SK-N-SH (cell line): Measurements from ENCODE around the gene PET100. TPM values are rescaled to one million over a fixed set of nuclear protein-coding genes. Genes with fewer than 3 reads are reported as not detected.
A peak's percentile ranks its signal among the peaks of the same experiment; 100 is the strongest.

Experiments used
- CTCF ChIA-PET: fragments of 300-600, 350-600 bp; formaldehyde crosslinking; extraction: SDS; loops from one replicate; lab custom pipeline; 2021; lab: Yijun Ruan, JAX
- POLR2A ChIA-PET: fragments of 350-600 bp; sonication (Branson Sonifier 250); formaldehyde crosslinking; extraction: SDS; loops from one replicate; lab custom pipeline; 2020; ENCODE audit warnings: antibody characterized with exemption, inconsistent platforms; lab: Yijun Ruan, JAX
- DNase-seq: peaks from one replicate; pipeline ENCODE4 v3.0.0; 2012
- H2AFZ ChIP-seq: fragments of 200-600 bp; sonication (generic); 2 replicates; pipeline ENCODE4 v1.8.1; 2016; ENCODE audit warnings: antibody characterized with exemption, mild to moderate bottlenecking, low read depth
- H3F3A ChIP-seq: fragments of 200-600 bp; sonication (generic); replicated peaks from 2 replicates; pipeline ENCODE3; 2016; ENCODE audit warnings: antibody characterized with exemption, mild to moderate bottlenecking; ENCODE audit not compliant: insufficient read depth
- H3K27ac ChIP-seq, 2 experiments: fragments of 200-500 bp in 1 of 2; fragments of 200-600 bp in 1 of 2; sonication (Bioruptor generic) in 1 of 2; sonication (generic), shearing (Covaris generic) in 1 of 2; 2 replicates each; pipeline versions ENCODE4 v1.5.1 to v1.6.1; 2014 to 2016; ENCODE audit warnings: low read depth in 2 of 2, inconsistent platforms in 1 of 2, low read length in 1 of 2, mild to moderate bottlenecking in 1 of 2, mixed read lengths in 1 of 2
- H3K27me3 ChIP-seq: fragments of 200-600 bp; sonication (generic), shearing (Covaris generic); 2 replicates; pipeline ENCODE4 v1.6.1; 2016; ENCODE audit warnings: mixed run types; ENCODE audit not compliant: insufficient read depth
- H3K36me3 ChIP-seq, 2 experiments: fragments of 200-500 bp in 1 of 2; fragments of 200-600 bp in 1 of 2; sonication (Bioruptor generic) in 1 of 2; sonication (generic) in 1 of 2; replicated peaks in 1 of 2; 2 replicates each; pipeline versions ENCODE3 to v1.5.1; 2014 to 2016; ENCODE audit warnings: low read length in 1 of 2, mild to moderate bottlenecking in 1 of 2; ENCODE audit not compliant: insufficient read depth in 2 of 2, control insufficient read depth in 1 of 2
- H3K4me1 ChIP-seq, 2 experiments: fragments of 200-500 bp in 1 of 2; fragments of 200-600 bp in 1 of 2; sonication (Bioruptor generic) in 1 of 2; sonication (generic), shearing (Covaris generic) in 1 of 2; 2 replicates each; pipeline versions ENCODE4 v1.5.1 to v1.6.1; 2014 to 2016; ENCODE audit warnings: low read depth in 1 of 2, low read length in 1 of 2, mixed run types in 1 of 2; ENCODE audit not compliant: insufficient read depth in 2 of 2, control insufficient read depth in 1 of 2
- H3K4me2 ChIP-seq: fragments of 200-600 bp; sonication (generic), shearing (Covaris generic); 2 replicates; pipeline ENCODE4 v1.6.1; 2017; ENCODE audit warnings: mixed run types
- H3K4me3 ChIP-seq, 2 experiments: fragments of 200-500 bp in 1 of 2; fragments of 200-600 bp in 1 of 2; sonication (Bioruptor generic) in 1 of 2; sonication (generic), shearing (Covaris generic) in 1 of 2; 2 replicates each; pipeline versions ENCODE4 v1.5.1 to v1.8.1; 2014 to 2016; ENCODE audit warnings: low read depth in 2 of 2, inconsistent platforms in 1 of 2, low read length in 1 of 2, mild to moderate bottlenecking in 1 of 2, mixed read lengths in 1 of 2, moderate library complexity in 1 of 2
- H3K79me2 ChIP-seq: fragments of 200-600 bp; sonication (generic); 2 replicates; pipeline ENCODE4 v1.8.1; 2017; ENCODE audit warnings: mild to moderate bottlenecking; ENCODE audit not compliant: insufficient read depth
- H3K9ac ChIP-seq: fragments of 200-600 bp; sonication (generic); 2 replicates; pipeline ENCODE4 v1.6.1; 2017; ENCODE audit warnings: mixed run types
- H3K9me2 ChIP-seq: fragments of 200-600 bp; sonication (generic); 2 replicates; pipeline ENCODE4 v1.6.1; 2017; ENCODE audit warnings: mixed run types
- H3K9me3 ChIP-seq: fragments of 200-600 bp; sonication (generic); 2 replicates; pipeline ENCODE4 v1.6.1; 2017; ENCODE audit warnings: mixed run types, mild to moderate bottlenecking, moderate library complexity
- H4K20me1 ChIP-seq: fragments of 200-600 bp; sonication (generic); 2 replicates; pipeline ENCODE4 v1.6.1; 2017; ENCODE audit warnings: mild to moderate bottlenecking, mixed run types; ENCODE audit not compliant: insufficient read depth
- ELF1 ChIP-seq: IDR thresholded peaks from 2 replicates; pipeline ENCODE4 v1.4.0; 2012
- EP300 ChIP-seq, 2 experiments: IDR thresholded peaks; 2 replicates each; pipeline versions ENCODE4 v1.4.0 to v1.6.1; 2012; ENCODE audit warnings: borderline replicate concordance in 1 of 2, low read depth in 1 of 2, low read length in 1 of 2
- FOSL2 ChIP-seq: IDR thresholded peaks from 2 replicates; pipeline ENCODE4 v1.4.0; 2012; ENCODE audit warnings: low read depth, mild to moderate bottlenecking, moderate library complexity, borderline replicate concordance
- FOXJ3 ChIP-seq: sonication (generic); formaldehyde crosslinking; IDR thresholded peaks from 2 replicates; pipeline ENCODE4 v1.5.1; 2020; ENCODE audit warnings: mild to moderate bottlenecking, missing genetic modification reagents
- GATA2 ChIP-seq: sonication (generic); formaldehyde crosslinking; IDR thresholded peaks from 2 replicates; pipeline ENCODE4 v1.5.0; 2020; ENCODE audit warnings: mild to moderate bottlenecking, missing genetic modification reagents
- JUND ChIP-seq: IDR thresholded peaks from 2 replicates; pipeline ENCODE4 v1.4.0; 2012
- MEF2A ChIP-seq: IDR thresholded peaks from 2 replicates; pipeline ENCODE4 v1.4.0; 2012; ENCODE audit warnings: low read depth, borderline replicate concordance
- MXI1 ChIP-seq: IDR thresholded peaks from 2 replicates; pipeline ENCODE4 v1.6.1; 2012; ENCODE audit warnings: mild to moderate bottlenecking, low read depth, low read length, improper control_type of control experiment
- NFIC ChIP-seq: IDR thresholded peaks from 2 replicates; pipeline ENCODE4 v1.4.0; 2012; ENCODE audit warnings: borderline replicate concordance
- NRF1 ChIP-seq: IDR thresholded peaks from 2 replicates; pipeline ENCODE4 v1.6.1; 2012; ENCODE audit warnings: low read depth, mild to moderate bottlenecking, low read length
- POLR2AphosphoS5 ChIP-seq: IDR thresholded peaks from 2 replicates; pipeline ENCODE4 v1.6.1; 2012; ENCODE audit warnings: low read depth, low read length
- RFX5 ChIP-seq: IDR thresholded peaks from 2 replicates; pipeline ENCODE4 v1.6.1; 2012; ENCODE audit warnings: mild to moderate bottlenecking, improper control_type of control experiment, low read length
- SIN3A ChIP-seq: IDR thresholded peaks from 2 replicates; pipeline ENCODE4 v1.6.1; 2012; ENCODE audit warnings: low read depth, mild to moderate bottlenecking, low read length, moderate library complexity, borderline replicate concordance
- TAF1 ChIP-seq: IDR thresholded peaks from 2 replicates; pipeline ENCODE4 v1.6.1; 2012; ENCODE audit warnings: low read depth, mild to moderate bottlenecking, low read length, moderate library complexity, borderline replicate concordance
- TCF12 ChIP-seq: IDR thresholded peaks from 2 replicates; pipeline ENCODE4 v1.4.0; 2012
- TEAD4 ChIP-seq: IDR thresholded peaks from 2 replicates; pipeline ENCODE4 v1.4.0; 2012; ENCODE audit warnings: mild to moderate bottlenecking, borderline replicate concordance; ENCODE audit not compliant: insufficient read depth
- YY1 ChIP-seq: IDR thresholded peaks from 2 replicates; pipeline ENCODE4 v1.4.0; 2012; ENCODE audit warnings: low read depth, mild to moderate bottlenecking
- WGBS: methylation state at CpG from one replicate; pipeline ENCODE4 v1.1.6; 2017; ENCODE audit warnings: low lambda C conversion rate; 5-methylcytosine and 5-hydroxymethylcytosine counted together
- polyA plus RNA-seq, 3 experiments: library from polyadenylated mRNA; depleted of rRNA; stranded (reverse); fragments of >200 nt; gene quantifications; 2 replicates each; pipeline ENCODE4 v1.2.3, GENCODE V29; 2012
- TF ChIP-seq, protein P1 (sequence below): IDR thresholded peaks from 2 replicates; pipeline ENCODE4 v1.4.0; 2012; ENCODE audit warnings: low read depth
- TF ChIP-seq, protein P2 (sequence below): IDR thresholded peaks from 2 replicates; pipeline ENCODE4; 2012
- TF ChIP-seq, protein P3 (sequence below): fragments of 150-350 bp; IDR thresholded peaks from 2 replicates; pipeline ENCODE4 v1.6.1; 2016; ENCODE audit warnings: mild to moderate bottlenecking, low read depth, low read length
- TF ChIP-seq, protein P4 (sequence below): IDR thresholded peaks from 2 replicates; pipeline ENCODE4 v1.4.0; 2012; ENCODE audit warnings: low read depth, borderline replicate concordance

The PET100 gene
- polyA plus RNA-seq, 1 of the 3 experiments (the other 2 are of a cell fraction), result 48.1 TPM

DNA sequence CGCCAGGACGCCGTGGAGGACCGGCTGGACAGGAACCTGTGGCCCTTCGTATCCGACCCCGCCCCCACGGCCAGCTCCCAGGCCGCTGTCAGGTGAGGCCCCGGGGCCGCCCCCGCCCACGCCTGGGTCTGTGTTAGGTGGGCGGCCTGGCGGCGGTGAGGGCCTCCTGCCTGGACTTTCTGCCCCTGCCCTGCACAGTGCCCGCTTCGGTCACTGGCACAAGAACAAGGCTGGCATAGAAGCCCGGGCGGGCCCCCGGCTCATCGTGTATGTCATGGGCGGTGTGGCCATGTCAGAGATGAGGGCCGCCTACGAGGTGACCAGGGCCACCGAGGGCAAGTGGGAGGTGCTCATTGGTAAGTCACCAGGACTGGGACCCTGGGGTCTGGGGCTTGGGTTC is 17.6 kb downstream of the PET100 start:
- DNase-seq, result peak; percentile 18
- Histone ChIP-seq H3K9me2 (no peaks in the 10 kb centered on the region), H3F3A (no peaks in the 10 kb centered on the region), H2AFZ (no peak overlapping the region), H3K36me3 (no peaks in the 10 kb centered on the region), H3K4me1 (peaks cover 0 to under 1% of the 10 kb centered on the region in 2 experiments; a peak in 1 of 4 replicates), H3K9ac (no peak overlapping the region), H3K27ac (no peak overlapping the region), H3K79me2 (no peaks in the 10 kb centered on the region), H4K20me1 (no peaks in the 10 kb centered on the region), H3K4me2 (no peak overlapping the region), H3K4me3 (no peak overlapping the region), H3K27me3 (peaks cover 51% of the 10 kb centered on the region), H3K9me3 (no peaks in the 10 kb centered on the region)
- no peak for TF ChIP-seq NRF1
- CTCF ChIA-PET, result interaction anchor here (1.0 kb wide), 1 partner anchor 79 kb away, joined by 3 read pairs; no protein-coding TSS in a partner anchor
- POLR2A ChIA-PET, result no interaction called here
- 60% methylated on average over 13 of the region's 26 CpGs for WGBS

DNA sequence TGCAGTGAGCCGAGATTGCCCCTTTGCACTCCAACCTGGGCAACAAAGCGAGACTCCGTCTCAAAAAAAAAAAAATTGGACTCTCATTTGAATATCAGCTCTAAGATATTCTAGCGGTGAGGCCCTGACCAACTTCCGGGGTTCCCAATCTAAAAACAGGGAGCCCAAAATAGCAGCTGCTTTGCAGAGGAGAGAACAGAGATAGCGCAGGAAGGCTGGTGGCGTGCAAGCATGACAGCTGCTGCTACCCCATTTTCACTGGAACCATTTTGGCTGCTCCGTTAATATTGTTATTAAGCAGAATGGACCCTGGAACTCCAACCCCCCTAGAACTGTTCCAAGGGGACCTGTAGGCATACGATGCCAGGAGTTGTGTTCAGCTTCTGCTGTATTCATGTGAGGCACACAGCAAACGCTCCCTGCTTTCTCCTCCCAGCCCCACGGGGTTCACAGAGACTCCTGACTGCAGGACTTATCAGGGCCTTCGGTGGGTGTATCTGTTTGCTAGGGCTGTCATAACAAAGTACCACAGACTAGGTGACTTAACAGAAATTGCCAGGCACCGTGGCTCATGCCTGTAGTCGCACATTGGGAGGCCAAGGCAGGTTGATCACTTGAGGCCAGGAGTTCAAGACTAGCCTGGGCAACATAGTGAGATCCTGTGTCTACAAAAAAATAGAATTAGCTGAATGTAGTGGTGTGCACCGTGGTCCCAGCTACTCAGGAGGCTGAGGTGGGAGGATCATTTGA is 18.8 kb downstream of the PET100 start:
- Histone ChIP-seq H3K4me3 (no peak overlapping the region), H3K27me3 (peaks cover 51% of the 10 kb centered on the region), H3K9me3 (no peaks in the 10 kb centered on the region), H3K9me2 (no peaks in the 10 kb centered on the region), H3K4me2 (no peak overlapping the region), H3F3A (no peaks in the 10 kb centered on the region), H3K9ac (no peak overlapping the region), H3K4me1 (peaks cover 0 to 3% of the 10 kb centered on the region in 2 experiments; a peak in 1 of 4 replicates), H3K27ac (no peak overlapping the region), H2AFZ (no peak overlapping the region), H4K20me1 (no peaks in the 10 kb centered on the region), H3K79me2 (no peaks in the 10 kb centered on the region), H3K36me3 (no peaks in the 10 kb centered on the region)
- no peak for TF ChIP-seq EP300 (IDR thresholded peaks at IDR 0.05; ENCODE audit: borderline replicate concordance in 1 of 2, low read depth in 1 of 2, low read length in 1 of 2)
- no peak for TF ChIP-seq JUND
- TF ChIP-seq, protein P1, sequence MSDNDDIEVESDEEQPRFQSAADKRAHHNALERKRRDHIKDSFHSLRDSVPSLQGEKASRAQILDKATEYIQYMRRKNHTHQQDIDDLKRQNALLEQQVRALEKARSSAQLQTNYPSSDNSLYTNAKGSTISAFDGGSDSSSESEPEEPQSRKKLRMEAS, result no peak
- TF ChIP-seq MXI1, result no peak
- TF ChIP-seq TAF1, result no peak
- TF ChIP-seq, protein P2, sequence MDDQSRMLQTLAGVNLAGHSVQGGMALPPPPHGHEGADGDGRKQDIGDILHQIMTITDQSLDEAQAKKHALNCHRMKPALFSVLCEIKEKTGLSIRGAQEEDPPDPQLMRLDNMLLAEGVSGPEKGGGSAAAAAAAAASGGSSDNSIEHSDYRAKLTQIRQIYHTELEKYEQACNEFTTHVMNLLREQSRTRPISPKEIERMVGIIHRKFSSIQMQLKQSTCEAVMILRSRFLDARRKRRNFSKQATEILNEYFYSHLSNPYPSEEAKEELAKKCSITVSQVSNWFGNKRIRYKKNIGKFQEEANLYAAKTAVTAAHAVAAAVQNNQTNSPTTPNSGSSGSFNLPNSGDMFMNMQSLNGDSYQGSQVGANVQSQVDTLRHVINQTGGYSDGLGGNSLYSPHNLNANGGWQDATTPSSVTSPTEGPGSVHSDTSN, result no peak
- no peak for TF ChIP-seq TCF12
- no peak for TF ChIP-seq MEF2A
- no peak for TF ChIP-seq ELF1
- TF ChIP-seq SIN3A, result no peak
- no peak for TF ChIP-seq POLR2AphosphoS5
- no peak for TF ChIP-seq RFX5
- TF ChIP-seq FOXJ3 (CRISPR knock-in tag), result no peak
- TF ChIP-seq NFIC, result no peak
- TF ChIP-seq, protein P3, sequence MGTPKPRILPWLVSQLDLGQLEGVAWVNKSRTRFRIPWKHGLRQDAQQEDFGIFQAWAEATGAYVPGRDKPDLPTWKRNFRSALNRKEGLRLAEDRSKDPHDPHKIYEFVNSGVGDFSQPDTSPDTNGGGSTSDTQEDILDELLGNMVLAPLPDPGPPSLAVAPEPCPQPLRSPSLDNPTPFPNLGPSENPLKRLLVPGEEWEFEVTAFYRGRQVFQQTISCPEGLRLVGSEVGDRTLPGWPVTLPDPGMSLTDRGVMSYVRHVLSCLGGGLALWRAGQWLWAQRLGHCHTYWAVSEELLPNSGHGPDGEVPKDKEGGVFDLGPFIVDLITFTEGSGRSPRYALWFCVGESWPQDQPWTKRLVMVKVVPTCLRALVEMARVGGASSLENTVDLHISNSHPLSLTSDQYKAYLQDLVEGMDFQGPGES, result no peak
- TF ChIP-seq, protein P4, sequence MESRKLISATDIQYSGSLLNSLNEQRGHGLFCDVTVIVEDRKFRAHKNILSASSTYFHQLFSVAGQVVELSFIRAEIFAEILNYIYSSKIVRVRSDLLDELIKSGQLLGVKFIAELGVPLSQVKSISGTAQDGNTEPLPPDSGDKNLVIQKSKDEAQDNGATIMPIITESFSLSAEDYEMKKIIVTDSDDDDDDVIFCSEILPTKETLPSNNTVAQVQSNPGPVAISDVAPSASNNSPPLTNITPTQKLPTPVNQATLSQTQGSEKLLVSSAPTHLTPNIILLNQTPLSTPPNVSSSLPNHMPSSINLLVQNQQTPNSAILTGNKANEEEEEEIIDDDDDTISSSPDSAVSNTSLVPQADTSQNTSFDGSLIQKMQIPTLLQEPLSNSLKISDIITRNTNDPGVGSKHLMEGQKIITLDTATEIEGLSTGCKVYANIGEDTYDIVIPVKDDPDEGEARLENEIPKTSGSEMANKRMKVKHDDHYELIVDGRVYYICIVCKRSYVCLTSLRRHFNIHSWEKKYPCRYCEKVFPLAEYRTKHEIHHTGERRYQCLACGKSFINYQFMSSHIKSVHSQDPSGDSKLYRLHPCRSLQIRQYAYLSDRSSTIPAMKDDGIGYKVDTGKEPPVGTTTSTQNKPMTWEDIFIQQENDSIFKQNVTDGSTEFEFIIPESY, result no peak
- no peak for TF ChIP-seq FOSL2
- no peak for TF ChIP-seq YY1
- TF ChIP-seq GATA2 (CRISPR knock-in tag), result no peak
- no peak for TF ChIP-seq TEAD4
- POLR2A ChIA-PET, result no interaction called here
- 32% methylated on average over 15 of the region's 15 CpGs for WGBS
- DNase-seq, result no peak
- CTCF ChIA-PET, result interaction anchor here (1.9 to 5.7 kb wide), 2 partner anchors 32 to 80 kb away, joined by 11 to 43 read pairs; partner anchors contain the start of gene TRAPPC5
